Measurements from ENCODE around the gene PIGT.

PIGT gene

DNA sequence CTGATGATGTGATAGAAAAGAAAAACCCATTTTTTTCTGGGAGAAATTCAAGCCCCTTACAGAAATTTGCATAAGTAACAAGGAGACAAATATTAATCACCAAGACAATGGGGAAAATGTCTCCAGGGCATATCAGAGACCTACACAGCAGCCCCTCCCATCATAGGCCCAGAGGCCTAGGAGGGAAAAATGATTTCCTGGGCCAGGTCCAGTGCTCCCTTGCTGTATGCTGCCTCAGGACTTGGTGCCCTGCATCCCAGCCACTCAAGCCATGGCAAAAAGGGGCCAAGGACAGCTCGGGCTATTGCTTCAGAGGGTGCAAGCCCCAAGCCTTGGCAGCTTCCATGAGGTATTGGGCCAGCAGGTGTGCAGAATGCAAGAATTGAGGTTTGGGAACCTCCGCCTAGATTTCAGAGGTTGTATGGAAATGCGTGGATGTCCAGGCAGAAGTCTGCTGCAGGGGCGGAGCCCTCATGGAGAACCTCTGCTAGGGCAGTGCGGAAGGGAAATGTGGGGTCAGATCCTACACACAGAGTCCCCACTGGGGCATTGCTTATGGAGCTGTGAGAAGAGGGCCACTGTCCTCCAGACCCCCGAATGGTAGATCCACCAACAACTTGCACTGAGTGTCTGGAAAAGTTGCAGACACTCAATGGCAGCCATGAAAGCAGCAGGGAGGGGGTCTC is 15.5 kb upstream of the PIGT start:
- DNase-seq (ENCODE audit: low read depth, low spot score), result no peak

DNA sequence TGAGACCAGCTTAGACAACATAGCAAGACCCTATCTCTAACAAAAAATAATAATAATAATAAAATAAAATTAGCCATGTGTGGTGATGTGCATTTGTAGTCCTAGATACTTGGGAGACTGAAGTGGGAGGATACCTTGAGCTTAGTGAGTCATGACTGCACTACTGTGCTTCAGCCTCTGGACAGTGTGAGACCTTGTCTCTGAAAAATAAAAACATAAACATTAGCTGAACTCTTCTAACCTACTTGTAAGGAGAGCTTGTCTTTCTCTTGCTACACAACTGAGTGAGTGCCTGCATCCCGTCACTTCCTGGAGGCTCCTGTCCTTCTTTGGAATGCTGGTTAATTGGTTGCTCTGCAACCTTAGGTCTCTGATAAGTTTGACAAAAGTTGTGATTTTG is 13.0 kb upstream of the PIGT start:
- DNase-seq (ENCODE audit: low read depth, low spot score), result no peak

- DNase-seq (ENCODE audit: low read depth, low spot score), result no peak
Observed at GRCh38 chr20:45404438-45404837, 11.5 kb upstream of the PIGT start.

DNA sequence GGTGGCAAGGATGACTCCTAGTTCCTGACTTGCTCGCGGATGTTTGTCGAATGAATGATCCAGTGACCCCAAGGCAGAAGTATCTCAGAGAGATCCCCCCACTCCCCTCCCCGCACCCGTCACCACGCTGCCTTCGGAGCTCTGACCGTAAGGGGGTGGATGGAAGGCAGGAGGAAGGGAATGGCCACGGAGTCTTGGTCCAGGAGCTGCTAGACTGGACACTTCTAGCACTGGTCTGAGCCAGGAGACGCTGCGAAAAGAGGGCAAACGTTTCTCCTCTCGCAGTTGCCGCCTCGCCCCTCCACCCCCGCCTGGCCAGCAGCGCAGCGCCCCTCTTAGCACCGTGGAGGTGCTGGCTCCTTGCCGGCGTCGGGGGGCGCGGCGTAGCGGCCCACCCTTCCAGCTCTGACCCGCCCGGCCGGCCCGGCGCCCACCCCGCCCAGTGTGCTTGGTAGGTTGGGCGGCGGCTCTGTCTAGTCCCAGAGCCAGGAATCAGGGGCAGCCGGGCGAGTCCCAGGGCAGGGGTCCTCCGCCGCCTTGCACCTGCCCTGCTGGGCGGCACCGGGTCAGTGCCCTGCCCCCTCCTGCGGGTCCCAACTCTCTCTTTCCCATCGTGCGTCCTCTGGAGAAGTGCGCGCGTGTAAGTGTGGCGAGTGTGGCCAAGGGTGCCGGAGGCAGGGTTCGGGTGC is 10.2 kb upstream of the PIGT start:
- no peak for DNase-seq (ENCODE audit: low read depth, low spot score)

DNA sequence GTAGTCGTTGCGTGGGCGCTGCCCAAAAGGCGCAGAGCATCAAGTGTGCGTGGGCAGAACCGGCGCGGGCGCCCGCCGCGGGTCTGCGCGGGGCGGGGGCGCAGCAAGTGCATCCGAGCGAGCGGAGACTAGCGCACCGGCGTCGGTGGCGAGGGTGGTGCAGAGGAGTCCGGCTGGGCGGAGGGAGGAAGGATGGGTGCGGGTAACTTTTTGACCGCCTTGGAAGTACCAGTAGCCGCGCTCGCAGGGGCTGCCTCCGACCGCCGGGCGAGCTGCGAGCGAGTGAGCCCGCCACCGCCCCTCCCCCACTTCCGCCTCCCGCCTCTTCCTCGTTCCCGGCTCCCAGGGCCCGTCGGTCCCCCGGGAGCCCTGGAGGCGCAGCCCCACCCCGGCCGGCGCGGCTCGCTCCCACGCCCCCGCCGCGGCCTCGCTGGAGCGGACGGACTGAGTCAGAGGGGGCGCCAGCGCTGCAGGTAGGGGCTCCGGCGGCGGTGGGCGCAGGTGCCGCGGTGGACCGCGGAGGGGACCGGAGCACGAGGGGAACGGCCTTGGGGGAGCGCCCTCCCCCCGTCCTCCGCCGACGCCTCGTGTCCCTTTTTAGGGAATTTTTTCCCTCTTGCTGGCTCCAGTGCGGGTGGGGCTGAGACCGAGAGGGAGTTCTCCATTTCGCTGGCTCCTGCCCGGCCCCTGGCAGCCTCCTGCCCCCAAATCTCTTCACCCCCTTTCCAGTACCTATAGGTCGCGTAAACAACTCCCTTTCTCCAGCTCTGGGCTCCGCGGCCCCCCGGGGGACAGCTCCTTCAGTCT is 9.5 kb upstream of the PIGT start:
- peak; percentile 30 for DNase-seq (ENCODE audit: low read depth, low spot score)

- DNase-seq (ENCODE audit: low read depth, low spot score), result peak; percentile 54
Observed at GRCh38 chr20:45407067-45407745, 8.7 kb upstream of the PIGT start.

DNA sequence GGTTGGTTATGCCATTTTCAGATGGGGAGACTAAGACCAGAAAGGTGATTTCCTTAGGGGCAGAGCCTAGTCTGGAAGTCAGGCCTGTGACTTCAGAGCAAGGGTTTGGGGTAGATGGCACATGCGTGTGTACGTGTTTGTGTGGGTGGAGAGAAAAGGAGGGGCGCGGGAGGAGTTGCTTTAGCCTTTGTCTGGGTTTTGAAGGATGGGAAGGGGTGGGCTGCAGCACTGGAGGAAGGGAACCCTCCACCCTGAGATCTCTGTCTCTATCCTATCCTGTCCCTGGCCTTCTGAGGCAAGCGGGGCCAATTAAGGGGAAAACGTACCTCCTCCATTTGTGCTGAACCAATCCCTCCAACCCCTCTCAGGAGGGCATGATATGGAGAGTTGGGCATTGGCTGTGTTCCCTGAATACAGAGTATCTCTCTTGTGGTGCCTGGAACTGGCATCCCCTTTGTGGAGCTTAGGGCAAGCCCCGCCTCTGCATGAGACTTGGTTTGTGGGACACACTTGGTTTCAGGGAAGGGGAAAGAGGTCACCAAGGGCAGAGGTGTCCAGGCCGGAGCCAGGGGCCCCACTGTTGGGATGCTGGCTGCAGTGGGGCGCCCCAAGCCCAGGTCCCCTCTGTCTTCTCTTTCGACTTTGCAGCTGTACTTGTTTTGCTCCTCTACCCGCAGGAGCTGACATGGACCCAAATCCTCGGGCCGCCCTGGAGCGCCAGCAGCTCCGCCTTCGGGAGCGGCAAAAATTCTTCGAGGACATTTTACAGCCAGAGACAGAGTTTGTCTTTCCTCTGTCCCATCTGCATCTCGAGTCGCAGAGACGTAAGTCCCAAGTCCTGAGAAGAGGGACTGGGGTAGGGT is 7.9 kb upstream of the PIGT start, which contains the start of gene DBNDD2:
TSS of gene DBNDD2 (plus strand) at position 507 of the 863 bp plus-strand sequence. CDS start at position 686, 179 bp downstream.
- no peak for DNase-seq (ENCODE audit: low read depth, low spot score)

DNA sequence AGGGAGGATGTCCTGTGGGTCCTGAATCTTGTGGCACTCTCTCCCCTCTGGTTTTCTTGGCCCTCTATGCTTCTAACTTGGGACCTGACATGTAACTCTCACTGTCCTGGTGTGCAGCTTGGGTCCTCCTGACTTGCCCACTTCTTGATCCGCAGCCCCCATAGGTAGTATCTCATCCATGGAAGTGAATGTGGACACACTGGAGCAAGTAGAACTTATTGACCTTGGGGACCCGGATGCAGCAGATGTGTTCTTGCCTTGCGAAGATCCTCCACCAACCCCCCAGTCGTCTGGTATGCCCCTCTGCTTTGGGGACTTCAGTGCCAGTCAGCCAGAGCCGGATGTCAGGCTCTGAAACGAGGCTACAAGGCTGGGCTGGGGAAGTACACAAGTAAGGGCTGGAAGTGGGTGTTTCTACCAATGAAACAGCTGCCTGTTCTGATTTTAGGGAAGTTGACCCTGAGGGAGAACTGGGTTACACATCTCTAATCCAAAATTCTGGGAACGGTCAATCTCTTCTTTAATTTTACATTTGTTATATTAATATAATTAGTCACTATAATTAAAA is 7.2 kb upstream of the PIGT start:
- no peak for DNase-seq (ENCODE audit: low read depth, low spot score)

GRCh38 chr20:45409521-45410272 is 6.2 kb upstream of the PIGT start:
- no peak for DNase-seq (ENCODE audit: low read depth, low spot score)

- DNase-seq (ENCODE audit: low read depth, low spot score), result no peak
Observed at GRCh38 chr20:45410887-45411286, 5.1 kb upstream of the PIGT start.

DNA sequence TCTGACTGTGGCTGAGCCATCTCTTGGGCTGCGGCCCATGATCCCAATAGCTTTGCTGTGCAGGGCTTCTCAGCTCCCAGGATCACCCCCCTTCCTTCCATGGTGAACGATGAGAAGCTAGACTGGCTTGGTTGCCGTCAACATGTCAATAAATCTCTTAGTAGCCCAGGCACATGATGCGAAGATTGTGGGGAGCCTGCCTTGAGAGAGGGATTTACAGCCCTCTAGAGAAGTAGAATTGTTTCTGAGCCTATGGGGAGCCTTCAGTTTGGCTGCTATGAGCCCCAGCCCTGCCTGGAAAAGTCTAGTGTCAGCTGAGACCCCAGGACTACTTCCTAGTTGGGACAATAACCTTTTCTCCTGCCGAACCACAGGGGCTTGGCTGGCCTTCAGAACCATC is 3.3 kb upstream of the PIGT start:
- DNase-seq (ENCODE audit: low read depth, low spot score), result no peak

DNA sequence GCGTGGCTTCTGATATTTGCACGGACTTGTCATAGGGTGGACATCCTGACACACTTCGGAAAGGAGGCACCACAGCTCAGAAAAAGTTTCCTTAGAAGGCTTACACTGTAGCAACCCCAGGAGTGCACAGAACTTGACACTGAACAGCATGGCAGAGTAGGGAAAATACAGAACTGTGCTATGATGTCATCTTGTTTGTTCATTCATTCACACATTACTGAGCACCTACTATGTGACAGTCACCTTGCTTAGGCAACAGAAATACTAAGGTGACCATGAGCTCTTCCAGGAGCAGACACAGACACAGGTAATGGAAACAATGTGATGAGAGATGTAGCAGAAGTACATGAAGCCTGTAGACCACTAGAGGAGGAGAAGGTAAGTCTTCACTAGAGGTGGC is 2.5 kb upstream of the PIGT start:
- no peak for DNase-seq (ENCODE audit: low read depth, low spot score)

- no peak for DNase-seq (ENCODE audit: low read depth, low spot score)
Observed at GRCh38 chr20:45416917-45417316, 976 bp downstream of the PIGT start.

GRCh38 chr20:45419188-45420091 is 3.5 kb downstream of the PIGT start:
- no peak for DNase-seq (ENCODE audit: low read depth, low spot score)

- no peak for DNase-seq (ENCODE audit: low read depth, low spot score)
Observed at GRCh38 chr20:45420125-45420524, 4.2 kb downstream of the PIGT start.

GRCh38 chr20:45423700-45424099 is 7.8 kb downstream of the PIGT start:
- DNase-seq (ENCODE audit: low read depth, low spot score), result no peak

GRCh38 chr20:45425561-45425960 is 9.6 kb downstream of the PIGT start:
- DNase-seq (ENCODE audit: low read depth, low spot score), result no peak

GRCh38 chr20:45426320-45427016 is 10.5 kb downstream of the PIGT start:
- DNase-seq (ENCODE audit: low read depth, low spot score), result peak; percentile 67

Measured in ELF-1 (cell line).